Measurements from ENCODE around the gene DENND6B. TPM values are rescaled to one million over a fixed set of nuclear protein-coding genes. Genes with fewer than 3 reads are reported as not detected.

DENND6B gene
- total and polyA plus RNA-seq, 2 of the 13 experiments (the other 11 are each of a cell fraction or from before 2014, with no cell fraction given) = 0.95 to 3.8 TPM

DNA sequence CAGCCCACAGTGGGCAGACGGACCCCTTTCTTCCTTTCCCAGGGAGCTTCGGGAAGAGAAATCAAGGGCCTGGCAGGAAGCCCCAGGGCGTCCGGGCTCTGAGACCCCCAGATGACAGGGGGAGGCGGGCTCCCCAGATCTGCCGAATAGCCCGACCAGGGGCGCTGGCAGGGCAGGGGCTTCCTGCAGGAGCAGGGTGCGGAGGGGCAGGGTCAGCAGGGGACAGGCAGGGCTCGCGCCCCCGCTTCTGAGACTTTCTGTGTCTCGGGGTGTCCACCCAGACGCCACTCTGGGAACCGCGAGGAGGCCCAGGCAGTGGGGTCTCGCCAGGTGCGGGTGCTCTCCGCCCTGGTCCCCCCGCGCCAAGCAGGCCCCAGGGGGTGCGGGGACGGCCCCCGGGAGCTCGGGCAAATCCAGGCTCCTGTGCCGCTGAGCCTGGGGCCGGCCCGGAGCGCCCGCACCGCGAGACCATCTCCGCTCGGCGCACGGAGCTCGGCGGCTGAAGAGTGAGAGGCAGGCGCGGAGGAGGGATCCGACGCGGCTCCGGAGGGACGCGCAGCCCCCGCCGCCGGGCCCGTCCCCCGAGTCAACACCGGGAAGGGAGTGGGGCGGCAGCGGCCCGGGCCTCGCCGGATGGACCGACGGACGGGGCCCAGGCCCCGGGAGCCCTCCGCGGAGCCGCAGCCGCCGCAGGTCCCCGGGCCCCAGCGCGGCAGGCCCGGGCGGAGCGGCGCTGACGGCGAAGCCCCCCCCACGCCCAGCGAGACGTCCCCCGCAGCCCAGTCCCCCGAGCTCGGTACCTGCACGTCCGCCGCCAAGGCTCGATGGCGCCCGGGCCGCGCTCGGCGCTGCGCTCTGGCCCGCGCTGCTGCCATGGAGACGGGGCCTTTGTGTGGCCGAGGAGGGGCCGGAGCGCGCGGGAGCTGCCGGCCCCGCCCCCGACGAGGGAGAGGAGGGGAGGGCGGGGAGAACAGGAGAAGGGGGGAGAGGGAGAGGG lies 19.8 kb downstream of the DENND6B start, which contains the start of gene PLXNB2 (continued):
- TF ChIP-seq, protein P1, sequence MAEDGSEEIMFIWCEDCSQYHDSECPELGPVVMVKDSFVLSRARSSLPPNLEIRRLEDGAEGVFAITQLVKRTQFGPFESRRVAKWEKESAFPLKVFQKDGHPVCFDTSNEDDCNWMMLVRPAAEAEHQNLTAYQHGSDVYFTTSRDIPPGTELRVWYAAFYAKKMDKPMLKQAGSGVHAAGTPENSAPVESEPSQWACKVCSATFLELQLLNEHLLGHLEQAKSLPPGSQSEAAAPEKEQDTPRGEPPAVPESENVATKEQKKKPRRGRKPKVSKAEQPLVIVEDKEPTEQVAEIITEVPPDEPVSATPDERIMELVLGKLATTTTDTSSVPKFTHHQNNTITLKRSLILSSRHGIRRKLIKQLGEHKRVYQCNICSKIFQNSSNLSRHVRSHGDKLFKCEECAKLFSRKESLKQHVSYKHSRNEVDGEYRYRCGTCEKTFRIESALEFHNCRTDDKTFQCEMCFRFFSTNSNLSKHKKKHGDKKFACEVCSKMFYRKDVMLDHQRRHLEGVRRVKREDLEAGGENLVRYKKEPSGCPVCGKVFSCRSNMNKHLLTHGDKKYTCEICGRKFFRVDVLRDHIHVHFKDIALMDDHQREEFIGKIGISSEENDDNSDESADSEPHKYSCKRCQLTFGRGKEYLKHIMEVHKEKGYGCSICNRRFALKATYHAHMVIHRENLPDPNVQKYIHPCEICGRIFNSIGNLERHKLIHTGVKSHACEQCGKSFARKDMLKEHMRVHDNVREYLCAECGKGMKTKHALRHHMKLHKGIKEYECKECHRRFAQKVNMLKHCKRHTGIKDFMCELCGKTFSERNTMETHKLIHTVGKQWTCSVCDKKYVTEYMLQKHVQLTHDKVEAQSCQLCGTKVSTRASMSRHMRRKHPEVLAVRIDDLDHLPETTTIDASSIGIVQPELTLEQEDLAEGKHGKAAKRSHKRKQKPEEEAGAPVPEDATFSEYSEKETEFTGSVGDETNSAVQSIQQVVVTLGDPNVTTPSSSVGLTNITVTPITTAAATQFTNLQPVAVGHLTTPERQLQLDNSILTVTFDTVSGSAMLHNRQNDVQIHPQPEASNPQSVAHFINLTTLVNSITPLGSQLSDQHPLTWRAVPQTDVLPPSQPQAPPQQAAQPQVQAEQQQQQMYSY (CRISPR knock-in tag; IDR thresholded peaks at IDR 0.05) = no peak
- TF ChIP-seq, protein P2, sequence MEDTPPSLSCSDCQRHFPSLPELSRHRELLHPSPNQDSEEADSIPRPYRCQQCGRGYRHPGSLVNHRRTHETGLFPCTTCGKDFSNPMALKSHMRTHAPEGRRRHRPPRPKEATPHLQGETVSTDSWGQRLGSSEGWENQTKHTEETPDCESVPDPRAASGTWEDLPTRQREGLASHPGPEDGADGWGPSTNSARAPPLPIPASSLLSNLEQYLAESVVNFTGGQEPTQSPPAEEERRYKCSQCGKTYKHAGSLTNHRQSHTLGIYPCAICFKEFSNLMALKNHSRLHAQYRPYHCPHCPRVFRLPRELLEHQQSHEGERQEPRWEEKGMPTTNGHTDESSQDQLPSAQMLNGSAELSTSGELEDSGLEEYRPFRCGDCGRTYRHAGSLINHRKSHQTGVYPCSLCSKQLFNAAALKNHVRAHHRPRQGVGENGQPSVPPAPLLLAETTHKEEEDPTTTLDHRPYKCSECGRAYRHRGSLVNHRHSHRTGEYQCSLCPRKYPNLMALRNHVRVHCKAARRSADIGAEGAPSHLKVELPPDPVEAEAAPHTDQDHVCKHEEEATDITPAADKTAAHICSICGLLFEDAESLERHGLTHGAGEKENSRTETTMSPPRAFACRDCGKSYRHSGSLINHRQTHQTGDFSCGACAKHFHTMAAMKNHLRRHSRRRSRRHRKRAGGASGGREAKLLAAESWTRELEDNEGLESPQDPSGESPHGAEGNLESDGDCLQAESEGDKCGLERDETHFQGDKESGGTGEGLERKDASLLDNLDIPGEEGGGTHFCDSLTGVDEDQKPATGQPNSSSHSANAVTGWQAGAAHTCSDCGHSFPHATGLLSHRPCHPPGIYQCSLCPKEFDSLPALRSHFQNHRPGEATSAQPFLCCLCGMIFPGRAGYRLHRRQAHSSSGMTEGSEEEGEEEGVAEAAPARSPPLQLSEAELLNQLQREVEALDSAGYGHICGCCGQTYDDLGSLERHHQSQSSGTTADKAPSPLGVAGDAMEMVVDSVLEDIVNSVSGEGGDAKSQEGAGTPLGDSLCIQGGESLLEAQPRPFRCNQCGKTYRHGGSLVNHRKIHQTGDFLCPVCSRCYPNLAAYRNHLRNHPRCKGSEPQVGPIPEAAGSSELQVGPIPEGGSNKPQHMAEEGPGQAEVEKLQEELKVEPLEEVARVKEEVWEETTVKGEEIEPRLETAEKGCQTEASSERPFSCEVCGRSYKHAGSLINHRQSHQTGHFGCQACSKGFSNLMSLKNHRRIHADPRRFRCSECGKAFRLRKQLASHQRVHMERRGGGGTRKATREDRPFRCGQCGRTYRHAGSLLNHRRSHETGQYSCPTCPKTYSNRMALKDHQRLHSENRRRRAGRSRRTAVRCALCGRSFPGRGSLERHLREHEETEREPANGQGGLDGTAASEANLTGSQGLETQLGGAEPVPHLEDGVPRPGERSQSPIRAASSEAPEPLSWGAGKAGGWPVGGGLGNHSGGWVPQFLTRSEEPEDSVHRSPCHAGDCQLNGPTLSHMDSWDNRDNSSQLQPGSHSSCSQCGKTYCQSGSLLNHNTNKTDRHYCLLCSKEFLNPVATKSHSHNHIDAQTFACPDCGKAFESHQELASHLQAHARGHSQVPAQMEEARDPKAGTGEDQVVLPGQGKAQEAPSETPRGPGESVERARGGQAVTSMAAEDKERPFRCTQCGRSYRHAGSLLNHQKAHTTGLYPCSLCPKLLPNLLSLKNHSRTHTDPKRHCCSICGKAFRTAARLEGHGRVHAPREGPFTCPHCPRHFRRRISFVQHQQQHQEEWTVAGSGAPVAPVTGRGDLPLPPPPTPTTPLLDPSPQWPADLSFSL (CRISPR knock-in tag; IDR thresholded peaks at IDR 0.05) = no peak
- TF ChIP-seq PITX1 (CRISPR knock-in tag; IDR thresholded peaks at IDR 0.05) (no peak), ZSCAN20 (CRISPR knock-in tag; IDR thresholded peaks at IDR 0.05; ENCODE audit: borderline replicate concordance) (no peak), STAT5B (CRISPR knock-in tag; IDR thresholded peaks at IDR 0.05) (no peak), ZNF598 (CRISPR knock-in tag; IDR thresholded peaks at IDR 0.05; ENCODE audit: borderline replicate concordance) (no peak), KAT7 (CRISPR knock-in tag; IDR thresholded peaks at IDR 0.05; ENCODE audit: borderline replicate concordance) (no peak), MATR3 (CRISPR knock-in tag; IDR thresholded peaks at IDR 0.05) (no peak)
- TF ChIP-seq, protein P3, sequence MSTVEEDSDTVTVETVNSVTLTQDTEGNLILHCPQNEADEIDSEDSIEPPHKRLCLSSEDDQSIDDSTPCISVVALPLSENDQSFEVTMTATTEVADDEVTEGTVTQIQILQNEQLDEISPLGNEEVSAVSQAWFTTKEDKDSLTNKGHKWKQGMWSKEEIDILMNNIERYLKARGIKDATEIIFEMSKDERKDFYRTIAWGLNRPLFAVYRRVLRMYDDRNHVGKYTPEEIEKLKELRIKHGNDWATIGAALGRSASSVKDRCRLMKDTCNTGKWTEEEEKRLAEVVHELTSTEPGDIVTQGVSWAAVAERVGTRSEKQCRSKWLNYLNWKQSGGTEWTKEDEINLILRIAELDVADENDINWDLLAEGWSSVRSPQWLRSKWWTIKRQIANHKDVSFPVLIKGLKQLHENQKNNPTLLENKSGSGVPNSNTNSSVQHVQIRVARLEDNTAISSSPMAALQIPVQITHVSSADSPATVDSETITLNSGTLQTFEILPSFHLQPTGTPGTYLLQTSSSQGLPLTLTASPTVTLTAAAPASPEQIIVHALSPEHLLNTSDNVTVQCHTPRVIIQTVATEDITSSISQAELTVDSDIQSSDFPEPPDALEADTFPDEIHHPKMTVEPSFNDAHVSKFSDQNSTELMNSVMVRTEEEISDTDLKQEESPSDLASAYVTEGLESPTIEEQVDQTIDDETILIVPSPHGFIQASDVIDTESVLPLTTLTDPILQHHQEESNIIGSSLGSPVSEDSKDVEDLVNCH (CRISPR knock-in tag; IDR thresholded peaks at IDR 0.05) = no peak

All from HepG2 (cell line).